Natural killer cell (primary cell): Measurements from ENCODE around the gene SLC17A6. TPM values are rescaled to one million over a fixed set of nuclear protein-coding genes. Genes with fewer than 3 reads are reported as not detected.

Experiments
- ATAC-seq, 3 donors: fragments of 150-1000 bp in 2 of 3; fragments of 200-7000 bp in 1 of 3; cut with Tn5 transposase; 1 replicate in 1 of 3; 2 replicates in 2 of 3; pipeline ENCODE4 v1.10.0; 2021; ENCODE audit warnings: mild to moderate bottlenecking in 2 of 3, moderate library complexity in 2 of 3
- DNase-seq, 2 donors: peaks; one replicate each; pipeline versions ENCODE4 v3.0.0 to v3.0.0-alpha.2; 2013 to 2021; ENCODE audit warnings: mixed read lengths in 1 of 2
- H3K27ac ChIP-seq: one replicate; pipeline ENCODE4 v1.5.1; 2013; ENCODE audit warnings: mild to moderate bottlenecking, low read length
- H3K27me3 ChIP-seq: one replicate; pipeline ENCODE4 v1.6.1; 2013; ENCODE audit warnings: low read length; ENCODE audit not compliant: control insufficient read depth, insufficient read depth
- H3K36me3 ChIP-seq: one replicate; pipeline ENCODE4 v1.6.1; 2013; ENCODE audit warnings: low read length; ENCODE audit not compliant: control insufficient read depth, insufficient read depth
- H3K4me1 ChIP-seq: one replicate; pipeline ENCODE4 v1.6.1; 2013; ENCODE audit warnings: low read length; ENCODE audit not compliant: control insufficient read depth, insufficient read depth
- H3K4me3 ChIP-seq: one replicate; pipeline ENCODE4 v1.5.1; 2013; ENCODE audit warnings: low read length
- H3K9me3 ChIP-seq: one replicate; pipeline ENCODE4 v1.6.1; 2013; ENCODE audit warnings: low read length; ENCODE audit not compliant: control insufficient read depth, insufficient read depth
- H3K27ac Mint-ChIP-seq, 2 donors: one replicate each; pipeline ENCODE4 v1.8.0; 2022; ENCODE audit warnings: mild to moderate bottlenecking in 2 of 2, mixed read lengths in 2 of 2, moderate library complexity in 1 of 2
- H3K27me3 Mint-ChIP-seq, 2 donors: one replicate each; pipeline ENCODE4 v1.8.0; 2022; ENCODE audit warnings: low read depth in 2 of 2, mixed read lengths in 2 of 2
- H3K36me3 Mint-ChIP-seq: one replicate; pipeline ENCODE4 v1.8.0; 2022; ENCODE audit warnings: mixed read lengths
- H3K4me1 Mint-ChIP-seq, 2 donors: one replicate each; pipeline ENCODE4 v1.8.0; 2022; ENCODE audit warnings: mixed read lengths in 2 of 2
- H3K4me3 Mint-ChIP-seq: one replicate; pipeline ENCODE4 v1.8.0; 2022; ENCODE audit warnings: mild to moderate bottlenecking, moderate library complexity, mixed read lengths
- H3K9me3 Mint-ChIP-seq, 2 donors: one replicate each; pipeline ENCODE4 v1.8.0; 2022; ENCODE audit warnings: mixed read lengths in 2 of 2
- WGBS: methylation state at CpG from one replicate; pipeline ENCODE4 v1.1.7; 2013; ENCODE audit warnings: missing lambda C conversion rate; ENCODE audit not compliant: insufficient coverage; 5-methylcytosine and 5-hydroxymethylcytosine counted together
- intact Hi-C: fragments of 100-400 bp; cut with micrococcal nuclease; formaldehyde crosslinking; loops from one replicate; pipeline ENCODE4 v1.14.2; 2022
- total RNA-seq, 4 donors: library from RNA; stranded (reverse); fragments of 120-200 nt in 1 of 4; gene quantifications; one replicate each; pipeline versions ENCODE4 v1.2.3 to v1.2.4, GENCODE V29; 2013 to 2022
- TF ChIP-seq, protein P1 (sequence below): fragments of 200-600 bp; IDR thresholded peaks from one replicate; pipeline ENCODE4 v1.8.0; 2022; ENCODE audit warnings: antibody characterized with exemption

SLC17A6 gene
- total RNA-seq, 3 donors from 2014 or later (not counting 1 experiment from before 2014, with no cell fraction given) = not detected

GRCh38 chr11:22407267-22407666 is 69.1 kb downstream of the SLC17A6 start:
- Histone ChIP-seq H3K27ac (no peak overlapping the region), H3K27me3 (no peaks in the 10 kb centered on the region), H3K4me1 (no peaks in the 10 kb centered on the region), H3K36me3 (no peaks in the 10 kb centered on the region), H3K9me3 (no peaks in the 10 kb centered on the region), H3K4me3 (no peak overlapping the region)
- TF ChIP-seq, protein P1, sequence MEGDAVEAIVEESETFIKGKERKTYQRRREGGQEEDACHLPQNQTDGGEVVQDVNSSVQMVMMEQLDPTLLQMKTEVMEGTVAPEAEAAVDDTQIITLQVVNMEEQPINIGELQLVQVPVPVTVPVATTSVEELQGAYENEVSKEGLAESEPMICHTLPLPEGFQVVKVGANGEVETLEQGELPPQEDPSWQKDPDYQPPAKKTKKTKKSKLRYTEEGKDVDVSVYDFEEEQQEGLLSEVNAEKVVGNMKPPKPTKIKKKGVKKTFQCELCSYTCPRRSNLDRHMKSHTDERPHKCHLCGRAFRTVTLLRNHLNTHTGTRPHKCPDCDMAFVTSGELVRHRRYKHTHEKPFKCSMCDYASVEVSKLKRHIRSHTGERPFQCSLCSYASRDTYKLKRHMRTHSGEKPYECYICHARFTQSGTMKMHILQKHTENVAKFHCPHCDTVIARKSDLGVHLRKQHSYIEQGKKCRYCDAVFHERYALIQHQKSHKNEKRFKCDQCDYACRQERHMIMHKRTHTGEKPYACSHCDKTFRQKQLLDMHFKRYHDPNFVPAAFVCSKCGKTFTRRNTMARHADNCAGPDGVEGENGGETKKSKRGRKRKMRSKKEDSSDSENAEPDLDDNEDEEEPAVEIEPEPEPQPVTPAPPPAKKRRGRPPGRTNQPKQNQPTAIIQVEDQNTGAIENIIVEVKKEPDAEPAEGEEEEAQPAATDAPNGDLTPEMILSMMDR = no peak
- no peak overlapping the region for H3K4me3 Mint-ChIP-seq
- no peaks in the 10 kb centered on the region for H3K4me1 Mint-ChIP-seq
- no peaks in the 10 kb centered on the region for H3K36me3 Mint-ChIP-seq
- H3K27ac Mint-ChIP-seq = no peak overlapping the region
- ATAC-seq (no peak), DNase-seq (no peak)
- intact Hi-C loops = no loop called here
- no peaks in the 10 kb centered on the region for H3K27me3 Mint-ChIP-seq
- WGBS = no CpG with 5 or more reads among the region's 1 CpG
- H3K9me3 Mint-ChIP-seq = peaks cover 0 to 4% of the 10 kb centered on the region in 2 donors

- Mint-ChIP-seq H3K36me3 (no peaks in the 10 kb centered on the region), H3K4me3 (no peak overlapping the region), H3K9me3 (peaks cover 0 to 4% of the 10 kb centered on the region in 2 donors), H3K4me1 (no peaks in the 10 kb centered on the region), H3K27ac (no peak overlapping the region), H3K27me3 (no peaks in the 10 kb centered on the region)
- intact Hi-C loops = no loop called here
- Histone ChIP-seq H3K27ac (no peak overlapping the region), H3K27me3 (no peaks in the 10 kb centered on the region), H3K9me3 (no peaks in the 10 kb centered on the region), H3K4me1 (no peaks in the 10 kb centered on the region), H3K4me3 (no peak overlapping the region), H3K36me3 (no peaks in the 10 kb centered on the region)
- DNase-seq (no peak), ATAC-seq (no peak)
- 85% methylated on average over 2 of the region's 2 CpGs for WGBS
- TF ChIP-seq, protein P1 = no peak
Measured at GRCh38 chr11:22407921-22408320, 69.7 kb downstream of the SLC17A6 start.

DNA sequence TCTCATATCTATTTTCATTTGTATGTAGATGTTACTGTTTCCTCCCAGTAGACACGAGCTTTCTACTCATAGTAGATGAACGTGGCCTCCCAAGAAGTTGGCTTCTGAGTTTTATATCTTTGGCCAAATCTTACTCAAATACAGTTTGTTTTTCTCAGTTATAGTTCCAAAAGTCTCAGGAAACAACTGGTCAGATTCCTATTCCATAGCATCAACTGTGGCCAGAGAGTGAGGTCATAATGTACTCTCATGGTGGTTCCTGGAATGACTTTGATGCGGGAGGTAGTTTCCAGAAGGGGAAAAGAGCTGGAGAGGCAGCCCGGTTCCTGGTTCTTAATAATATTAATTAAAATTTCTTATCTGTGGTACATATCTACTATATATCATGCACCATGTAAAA is 77.3 kb downstream of the SLC17A6 start:
- TF ChIP-seq, protein P1 = no peak
- WGBS = 95% methylated on average over 2 of the region's 4 CpGs
- no peak overlapping the region for H3K27ac Mint-ChIP-seq
- H3K4me3 Mint-ChIP-seq = no peak overlapping the region
- no peaks in the 10 kb centered on the region for H3K9me3 ChIP-seq
- H3K27me3 ChIP-seq = no peaks in the 10 kb centered on the region
- no peaks in the 10 kb centered on the region for H3K4me1 Mint-ChIP-seq
- no peak overlapping the region for H3K27ac ChIP-seq
- no peak for ATAC-seq
- H3K36me3 ChIP-seq = no peaks in the 10 kb centered on the region
- H3K9me3 Mint-ChIP-seq = peaks cover 0 to 8% of the 10 kb centered on the region in 2 donors
- H3K27me3 Mint-ChIP-seq = no peaks in the 10 kb centered on the region
- H3K4me1 ChIP-seq = no peaks in the 10 kb centered on the region
- no peak overlapping the region for H3K4me3 ChIP-seq
- intact Hi-C loops = no loop called here
- no peak for DNase-seq
- H3K36me3 Mint-ChIP-seq = no peaks in the 10 kb centered on the region

DNA sequence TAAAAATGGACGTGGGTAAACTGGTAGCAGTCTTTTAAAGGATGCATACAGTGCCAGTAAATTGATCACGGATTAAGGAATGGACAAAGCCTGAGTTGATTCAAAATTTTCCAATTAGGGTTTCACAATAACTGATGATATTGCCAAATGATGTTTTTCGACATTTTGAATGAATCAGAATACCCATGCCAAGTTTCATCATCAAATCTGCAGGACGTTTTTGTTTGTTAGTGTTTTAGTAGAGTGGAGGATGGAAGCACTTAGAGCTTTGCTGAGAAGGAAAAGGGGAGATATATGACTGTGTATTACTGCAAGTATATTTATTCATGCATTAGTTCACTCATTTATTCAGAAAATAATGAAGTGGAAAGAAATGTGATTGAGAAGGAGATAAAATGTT is 78.3 kb downstream of the SLC17A6 start:
- Mint-ChIP-seq H3K27ac (no peak overlapping the region), H3K27me3 (no peaks in the 10 kb centered on the region), H3K4me3 (no peak overlapping the region), H3K4me1 (no peaks in the 10 kb centered on the region), H3K9me3 (peaks cover 0 to 5% of the 10 kb centered on the region in 2 donors), H3K36me3 (no peaks in the 10 kb centered on the region)
- no peaks in the 10 kb centered on the region for H3K36me3 ChIP-seq
- DNase-seq = no peak
- intact Hi-C loops = no loop called here
- 47% methylated on average over 4 of the region's 4 CpGs for WGBS
- H3K27ac ChIP-seq = no peak overlapping the region
- H3K9me3 ChIP-seq = no peaks in the 10 kb centered on the region
- TF ChIP-seq, protein P1 = no peak
- ATAC-seq = no peak
- H3K4me1 ChIP-seq = no peaks in the 10 kb centered on the region
- H3K4me3 ChIP-seq = no peak overlapping the region
- H3K27me3 ChIP-seq = no peaks in the 10 kb centered on the region
